SK-N-SH (cell line): ENCODE results near the gene TP53AIP1. TPM values are rescaled to one million over a fixed set of nuclear protein-coding genes. Genes with fewer than 3 reads are reported as not detected.

Experiments used
- CTCF ChIA-PET: fragments of 300-600, 350-600 bp; formaldehyde crosslinking; extraction: SDS; loops from one replicate; lab custom pipeline; 2021; lab: Yijun Ruan, JAX
- POLR2A ChIA-PET: fragments of 350-600 bp; sonication (Branson Sonifier 250); formaldehyde crosslinking; extraction: SDS; loops from one replicate; lab custom pipeline; 2020; ENCODE audit warnings: antibody characterized with exemption, inconsistent platforms; lab: Yijun Ruan, JAX
- DNase-seq: peaks from one replicate; pipeline ENCODE4 v3.0.0; 2012
- H2AFZ ChIP-seq: fragments of 200-600 bp; sonication (generic); 2 replicates; pipeline ENCODE4 v1.8.1; 2016; ENCODE audit warnings: antibody characterized with exemption, mild to moderate bottlenecking, low read depth
- H3F3A ChIP-seq: fragments of 200-600 bp; sonication (generic); replicated peaks from 2 replicates; pipeline ENCODE3; 2016; ENCODE audit warnings: antibody characterized with exemption, mild to moderate bottlenecking; ENCODE audit not compliant: insufficient read depth
- H3K27ac ChIP-seq, 2 experiments: fragments of 200-500 bp in 1 of 2; fragments of 200-600 bp in 1 of 2; sonication (Bioruptor generic) in 1 of 2; sonication (generic), shearing (Covaris generic) in 1 of 2; 2 replicates each; pipeline versions ENCODE4 v1.5.1 to v1.6.1; 2014 to 2016; ENCODE audit warnings: low read depth in 2 of 2, inconsistent platforms in 1 of 2, low read length in 1 of 2, mild to moderate bottlenecking in 1 of 2, mixed read lengths in 1 of 2
- H3K27me3 ChIP-seq: fragments of 200-600 bp; sonication (generic), shearing (Covaris generic); 2 replicates; pipeline ENCODE4 v1.6.1; 2016; ENCODE audit warnings: mixed run types; ENCODE audit not compliant: insufficient read depth
- H3K36me3 ChIP-seq, 2 experiments: fragments of 200-500 bp in 1 of 2; fragments of 200-600 bp in 1 of 2; sonication (Bioruptor generic) in 1 of 2; sonication (generic) in 1 of 2; replicated peaks in 1 of 2; 2 replicates each; pipeline versions ENCODE3 to v1.5.1; 2014 to 2016; ENCODE audit warnings: low read length in 1 of 2, mild to moderate bottlenecking in 1 of 2; ENCODE audit not compliant: insufficient read depth in 2 of 2, control insufficient read depth in 1 of 2
- H3K4me1 ChIP-seq, 2 experiments: fragments of 200-500 bp in 1 of 2; fragments of 200-600 bp in 1 of 2; sonication (Bioruptor generic) in 1 of 2; sonication (generic), shearing (Covaris generic) in 1 of 2; 2 replicates each; pipeline versions ENCODE4 v1.5.1 to v1.6.1; 2014 to 2016; ENCODE audit warnings: low read depth in 1 of 2, low read length in 1 of 2, mixed run types in 1 of 2; ENCODE audit not compliant: insufficient read depth in 2 of 2, control insufficient read depth in 1 of 2
- H3K4me2 ChIP-seq: fragments of 200-600 bp; sonication (generic), shearing (Covaris generic); 2 replicates; pipeline ENCODE4 v1.6.1; 2017; ENCODE audit warnings: mixed run types
- H3K4me3 ChIP-seq, 2 experiments: fragments of 200-500 bp in 1 of 2; fragments of 200-600 bp in 1 of 2; sonication (Bioruptor generic) in 1 of 2; sonication (generic), shearing (Covaris generic) in 1 of 2; 2 replicates each; pipeline versions ENCODE4 v1.5.1 to v1.8.1; 2014 to 2016; ENCODE audit warnings: low read depth in 2 of 2, inconsistent platforms in 1 of 2, low read length in 1 of 2, mild to moderate bottlenecking in 1 of 2, mixed read lengths in 1 of 2, moderate library complexity in 1 of 2
- H3K79me2 ChIP-seq: fragments of 200-600 bp; sonication (generic); 2 replicates; pipeline ENCODE4 v1.8.1; 2017; ENCODE audit warnings: mild to moderate bottlenecking; ENCODE audit not compliant: insufficient read depth
- H3K9ac ChIP-seq: fragments of 200-600 bp; sonication (generic); 2 replicates; pipeline ENCODE4 v1.6.1; 2017; ENCODE audit warnings: mixed run types
- H3K9me2 ChIP-seq: fragments of 200-600 bp; sonication (generic); 2 replicates; pipeline ENCODE4 v1.6.1; 2017; ENCODE audit warnings: mixed run types
- H3K9me3 ChIP-seq: fragments of 200-600 bp; sonication (generic); 2 replicates; pipeline ENCODE4 v1.6.1; 2017; ENCODE audit warnings: mixed run types, mild to moderate bottlenecking, moderate library complexity
- H4K20me1 ChIP-seq: fragments of 200-600 bp; sonication (generic); 2 replicates; pipeline ENCODE4 v1.6.1; 2017; ENCODE audit warnings: mild to moderate bottlenecking, mixed run types; ENCODE audit not compliant: insufficient read depth
- CTCF ChIP-seq: fragments of 200-600 bp; sonication (generic); IDR thresholded peaks from 2 replicates; pipeline ENCODE4 v1.6.1; 2017; ENCODE audit warnings: antibody characterized with exemption, mild to moderate bottlenecking, moderate library complexity
- EZH2phosphoT487 ChIP-seq: fragments of 200-600 bp; sonication (generic); IDR thresholded peaks from 2 replicates; pipeline ENCODE4 v1.6.1; 2017; ENCODE audit warnings: low read depth, mixed run types, mild to moderate bottlenecking, antibody characterized with exemption, moderate library complexity, borderline replicate concordance
- FOSL2 ChIP-seq: IDR thresholded peaks from 2 replicates; pipeline ENCODE4 v1.4.0; 2012; ENCODE audit warnings: low read depth, mild to moderate bottlenecking, moderate library complexity, borderline replicate concordance
- FOXJ3 ChIP-seq: sonication (generic); formaldehyde crosslinking; IDR thresholded peaks from 2 replicates; pipeline ENCODE4 v1.5.1; 2020; ENCODE audit warnings: mild to moderate bottlenecking, missing genetic modification reagents
- GABPA ChIP-seq: IDR thresholded peaks from 2 replicates; pipeline ENCODE4 v1.4.0; 2012; ENCODE audit warnings: low read depth, mild to moderate bottlenecking
- MXI1 ChIP-seq: IDR thresholded peaks from 2 replicates; pipeline ENCODE4 v1.6.1; 2012; ENCODE audit warnings: mild to moderate bottlenecking, low read depth, low read length, improper control_type of control experiment
- REST ChIP-seq: IDR thresholded peaks from 2 replicates; pipeline ENCODE4 v1.6.1; 2012; ENCODE audit warnings: mild to moderate bottlenecking, low read depth, low read length, moderate library complexity
- RXRA ChIP-seq: IDR thresholded peaks from 2 replicates; pipeline ENCODE4 v1.4.0; 2012; ENCODE audit warnings: low read depth, mild to moderate bottlenecking, borderline replicate concordance
- SIN3A ChIP-seq: IDR thresholded peaks from 2 replicates; pipeline ENCODE4 v1.6.1; 2012; ENCODE audit warnings: low read depth, mild to moderate bottlenecking, low read length, moderate library complexity, borderline replicate concordance
- SMC3 ChIP-seq: IDR thresholded peaks from 2 replicates; pipeline ENCODE4 v1.6.1; 2012; ENCODE audit warnings: low read depth, low read length, improper control_type of control experiment
- TEAD4 ChIP-seq: IDR thresholded peaks from 2 replicates; pipeline ENCODE4 v1.4.0; 2012; ENCODE audit warnings: mild to moderate bottlenecking, borderline replicate concordance; ENCODE audit not compliant: insufficient read depth
- USF1 ChIP-seq: IDR thresholded peaks from 2 replicates; pipeline ENCODE4 v1.4.0; 2012; ENCODE audit warnings: low read depth, borderline replicate concordance
- WGBS: methylation state at CpG from one replicate; pipeline ENCODE4 v1.1.6; 2017; ENCODE audit warnings: low lambda C conversion rate; 5-methylcytosine and 5-hydroxymethylcytosine counted together
- polyA plus RNA-seq, 3 experiments: library from polyadenylated mRNA; depleted of rRNA; stranded (reverse); fragments of >200 nt; gene quantifications; 2 replicates each; pipeline ENCODE4 v1.2.3, GENCODE V29; 2012

The TP53AIP1 gene
- polyA plus RNA-seq, 1 of the 3 experiments (the other 2 are of a cell fraction): 0.05 TPM

- ChIA-PET POLR2A (no interaction called here), CTCF (interaction anchor here (1.0 to 13.6 kb wide), 7 partner anchors 10 to 47 kb away, joined by 3 to 201 read pairs (median 4); partner anchors contain the start of gene KCNJ5)
Measured at GRCh38 chr11:128909438-128910125, 33.1 kb downstream of the TP53AIP1 start.

GRCh38 chr11:128908391-128909246 lies 34.1 kb downstream of the TP53AIP1 start:
- no peaks in the 10 kb centered on the region for H4K20me1 ChIP-seq
- no peaks in the 10 kb centered on the region for H3K36me3 ChIP-seq
- 45% methylated on average over 10 of the region's 12 CpGs for WGBS
- peak; percentile 74 for DNase-seq
- no peaks in the 10 kb centered on the region for H3F3A ChIP-seq
- H3K4me2 ChIP-seq: peak overlapping the region; percentile 24
- H3K9me2 ChIP-seq: no peaks in the 10 kb centered on the region
- H3K27ac ChIP-seq: no peak overlapping the region; a peak in 1 of 4 replicates
- H3K4me3 ChIP-seq: no peak overlapping the region
- POLR2A ChIA-PET: no interaction called here
- CTCF ChIA-PET: interaction anchor here (1.0 to 13.6 kb wide), 5 partner anchors 11 to 48 kb away, joined by 3 to 201 read pairs (median 4); partner anchors contain the start of gene KCNJ5
- H3K9me3 ChIP-seq: no peaks in the 10 kb centered on the region
- no peak overlapping the region for H3K9ac ChIP-seq
- H3K79me2 ChIP-seq: no peaks in the 10 kb centered on the region
- H2AFZ ChIP-seq: no peak overlapping the region; the same call in 1 of the 2 replicates
- no peaks in the 10 kb centered on the region for H3K27me3 ChIP-seq
- H3K4me1 ChIP-seq: peaks cover 7 to 26% of the 10 kb centered on the region in 2 experiments; a peak in 3 of 4 replicates
- no peak for TF ChIP-seq CTCF
- no peak for TF ChIP-seq MXI1
- no peak for TF ChIP-seq USF1
- TF ChIP-seq EZH2phosphoT487: no peak

More at GRCh38 chr11:128909438-128910125, 33.1 kb downstream of the TP53AIP1 start:
- no peaks in the 10 kb centered on the region for H4K20me1 ChIP-seq
- H3K36me3 ChIP-seq: no peaks in the 10 kb centered on the region
- H3K79me2 ChIP-seq: no peaks in the 10 kb centered on the region
- TF ChIP-seq REST (no peak), FOXJ3 (no peak), GABPA (no peak), SIN3A (no peak), FOSL2 (no peak), RXRA (no peak), SMC3 (no peak), TEAD4 (no peak)
- no peak for DNase-seq
- no peak overlapping the region for H3K9ac ChIP-seq
- no peak overlapping the region for H3K4me2 ChIP-seq
- H2AFZ ChIP-seq: no peak overlapping the region
- H3K4me1 ChIP-seq: peaks cover 5 to 22% of the 10 kb centered on the region in 2 experiments; a peak in 2 of 4 replicates
- no peaks in the 10 kb centered on the region; the same call in 1 of the 2 replicates for H3K27me3 ChIP-seq
- H3K9me2 ChIP-seq: no peaks in the 10 kb centered on the region
- no peak overlapping the region for H3K4me3 ChIP-seq
- no peaks in the 10 kb centered on the region for H3F3A ChIP-seq
- H3K27ac ChIP-seq: no peak overlapping the region
- WGBS: 89% methylated on average over 8 of the region's 8 CpGs
- H3K9me3 ChIP-seq: no peaks in the 10 kb centered on the region
